ENCODE data around the gene PAX7.

Gene PAX7

GRCh38 chr1:18634276-18634675 lies 3.6 kb downstream of the PAX7 start:
- no peak for DNase-seq (ENCODE audit: extremely low read depth, insufficient read length)
- TF ChIP-seq CTCF (IDR thresholded peaks at IDR 0.05; ENCODE audit: insufficient read depth, low read length, poor library complexity, severe bottlenecking) = no peak
- Histone ChIP-seq H3K36me3 (ENCODE audit: control insufficient read depth, insufficient read depth, low read length) (no peaks in the 10 kb centered on the region), H3K27me3 (replicated peaks; ENCODE audit: control insufficient read depth, insufficient read depth, low read length) (peaks cover 7% of the 10 kb centered on the region), H3K4me3 (replicated peaks; ENCODE audit: low read depth, low read length) (no peak overlapping the region)

- no peak for DNase-seq (ENCODE audit: extremely low read depth, insufficient read length)
- Histone ChIP-seq H3K4me3 (replicated peaks; ENCODE audit: low read depth, low read length) (no peak overlapping the region), H3K36me3 (ENCODE audit: control insufficient read depth, insufficient read depth, low read length) (no peaks in the 10 kb centered on the region), H3K27me3 (replicated peaks; ENCODE audit: control insufficient read depth, insufficient read depth, low read length) (peaks cover 7% of the 10 kb centered on the region)
- no peak for TF ChIP-seq CTCF (IDR thresholded peaks at IDR 0.05; ENCODE audit: insufficient read depth, low read length, poor library complexity, severe bottlenecking)
Measured at GRCh38 chr1:18635070-18635577, 4.5 kb downstream of the PAX7 start.

GRCh38 chr1:18635891-18636595 lies 5.4 kb downstream of the PAX7 start:
- no peak for DNase-seq (ENCODE audit: extremely low read depth, insufficient read length)
- H3K36me3 ChIP-seq (ENCODE audit: control insufficient read depth, insufficient read depth, low read length) = no peaks in the 10 kb centered on the region
- H3K4me3 ChIP-seq (replicated peaks; ENCODE audit: low read depth, low read length) = no peak overlapping the region
- no peak for TF ChIP-seq CTCF (IDR thresholded peaks at IDR 0.05; ENCODE audit: insufficient read depth, low read length, poor library complexity, severe bottlenecking)
- peaks cover 7% of the 10 kb centered on the region for H3K27me3 ChIP-seq (replicated peaks; ENCODE audit: control insufficient read depth, insufficient read depth, low read length)

- Histone ChIP-seq H3K4me3 (replicated peaks; ENCODE audit: low read depth, low read length) (no peak overlapping the region), H3K27me3 (replicated peaks; ENCODE audit: control insufficient read depth, insufficient read depth, low read length) (peaks cover 7% of the 10 kb centered on the region), H3K36me3 (ENCODE audit: control insufficient read depth, insufficient read depth, low read length) (no peaks in the 10 kb centered on the region)
- TF ChIP-seq CTCF (IDR thresholded peaks at IDR 0.05; ENCODE audit: insufficient read depth, low read length, poor library complexity, severe bottlenecking) = no peak
- no peak for DNase-seq (ENCODE audit: extremely low read depth, insufficient read length)
Measured at GRCh38 chr1:18636596-18637508, 6.2 kb downstream of the PAX7 start.

GRCh38 chr1:18637511-18637960 lies 6.9 kb downstream of the PAX7 start:
- Histone ChIP-seq H3K4me3 (replicated peaks; ENCODE audit: low read depth, low read length) (no peak overlapping the region), H3K36me3 (ENCODE audit: control insufficient read depth, insufficient read depth, low read length) (no peaks in the 10 kb centered on the region), H3K27me3 (replicated peaks; ENCODE audit: control insufficient read depth, insufficient read depth, low read length) (peaks cover 7% of the 10 kb centered on the region)
- DNase-seq (ENCODE audit: extremely low read depth, insufficient read length) = no peak
- no peak for TF ChIP-seq CTCF (IDR thresholded peaks at IDR 0.05; ENCODE audit: insufficient read depth, low read length, poor library complexity, severe bottlenecking)

Data from GM06990 (cell line).